Osteoblast (primary cell): Measurements from ENCODE around the gene TFB2M. TPM values are rescaled to one million over a fixed set of nuclear protein-coding genes. Genes with fewer than 3 reads are reported as not detected.
A peak's percentile ranks its signal among the peaks of the same experiment; 100 is the strongest.

Experiments used
- DNase-seq: peaks from one replicate; pipeline ENCODE4 v3.0.0; 2011; ENCODE audit warnings: low spot score, mixed read lengths; ENCODE audit not compliant: insufficient read length; ENCODE audit errors: missing footprints
- H2AFZ ChIP-seq: 2 replicates; pipeline ENCODE4 v1.6.0; 2011; ENCODE audit warnings: mild to moderate bottlenecking, low read length
- H3K27ac ChIP-seq: 2 replicates; pipeline ENCODE4 v1.5.1; 2011; ENCODE audit warnings: mild to moderate bottlenecking, low read depth, low read length, moderate library complexity
- H3K27me3 ChIP-seq: 2 replicates; pipeline ENCODE4 v1.6.0; 2012; ENCODE audit warnings: mild to moderate bottlenecking, control low read depth, inconsistent platforms, low read length, moderate library complexity; ENCODE audit not compliant: insufficient read depth
- H3K36me3 ChIP-seq: 2 replicates; pipeline ENCODE4 v1.5.1; 2011; ENCODE audit warnings: mild to moderate bottlenecking, low read length, control low read depth, moderate library complexity; ENCODE audit not compliant: insufficient read depth
- H3K4me1 ChIP-seq: 2 replicates; pipeline ENCODE4 v1.5.1; 2011; ENCODE audit warnings: mild to moderate bottlenecking, low read length, control low read depth, moderate library complexity; ENCODE audit not compliant: insufficient read depth
- H3K4me2 ChIP-seq: 2 replicates; pipeline ENCODE4 v1.6.0; 2011; ENCODE audit warnings: mild to moderate bottlenecking, low read length; ENCODE audit not compliant: insufficient read depth
- H3K4me3 ChIP-seq: fragments of 200-600 bp; sonication (generic); 3 replicates; pipeline ENCODE4 v1.5.1; 2012; ENCODE audit warnings: mild to moderate bottlenecking, low read length, inconsistent platforms; ENCODE audit not compliant: insufficient read depth
- H3K79me2 ChIP-seq: 2 replicates; pipeline ENCODE4 v1.6.0; 2012; ENCODE audit warnings: mild to moderate bottlenecking, low read length, control low read depth, inconsistent platforms; ENCODE audit not compliant: insufficient read depth
- H3K9me3 ChIP-seq: 2 replicates; pipeline ENCODE4 v1.5.1; 2011; ENCODE audit warnings: low read depth, low read length, control low read depth
- H4K20me1 ChIP-seq: 2 replicates; pipeline ENCODE4 v1.6.0; 2012; ENCODE audit warnings: mild to moderate bottlenecking, low read length, control low read depth; ENCODE audit not compliant: insufficient read depth
- CTCF ChIP-seq: IDR thresholded peaks from 2 replicates; pipeline ENCODE4 v1.5.1; 2011; ENCODE audit warnings: mild to moderate bottlenecking, low read depth, low read length, moderate library complexity; ENCODE audit errors: extremely low read depth
- total RNA-seq: library from RNA; depleted of rRNA; stranded (reverse); fragments of >200 nt; gene quantifications from 2 replicates; pipeline ENCODE4 v1.2.3, GENCODE V29; 2012

The TFB2M gene
- total RNA-seq, 1 donor, result 19.5 TPM

- no peaks in the 10 kb centered on the region for H4K20me1 ChIP-seq
- TF ChIP-seq CTCF, result no peak
- no peak overlapping the region for H2AFZ ChIP-seq
- DNase-seq, result no peak
- H3K4me2 ChIP-seq, result no peak overlapping the region
- no peaks in the 10 kb centered on the region for H3K27me3 ChIP-seq
- peaks cover 40% of the 10 kb centered on the region for H3K4me1 ChIP-seq
- H3K4me3 ChIP-seq, result no peak overlapping the region
- H3K9me3 ChIP-seq, result no peaks in the 10 kb centered on the region
- H3K79me2 ChIP-seq, result peaks cover 78% of the 10 kb centered on the region
- H3K36me3 ChIP-seq, result peaks cover 14% of the 10 kb centered on the region
- no peak overlapping the region for H3K27ac ChIP-seq
These were observed 29.1 kb upstream of the TFB2M start for GRCh38 chr1:246595146-246595545.

GRCh38 chr1:246592695-246593094 lies 26.6 kb upstream of the TFB2M start:
- Histone ChIP-seq H3K79me2 (peaks cover 62% of the 10 kb centered on the region), H2AFZ (no peak overlapping the region), H3K27ac (peak overlapping the region; percentile 85), H4K20me1 (no peaks in the 10 kb centered on the region), H3K9me3 (no peaks in the 10 kb centered on the region), H3K36me3 (peaks cover 14% of the 10 kb centered on the region), H3K4me2 (peak overlapping the region; percentile 76), H3K27me3 (no peaks in the 10 kb centered on the region), H3K4me1 (peaks cover 52% of the 10 kb centered on the region), H3K4me3 (no peak overlapping the region)
- no peak for TF ChIP-seq CTCF
- peak; percentile 88 for DNase-seq

GRCh38 chr1:246591958-246592357 lies 25.9 kb upstream of the TFB2M start:
- peaks cover 14% of the 10 kb centered on the region for H3K36me3 ChIP-seq
- H3K27ac ChIP-seq, result peak overlapping the region; percentile 85
- no peaks in the 10 kb centered on the region for H3K27me3 ChIP-seq
- H3K4me1 ChIP-seq, result peaks cover 55% of the 10 kb centered on the region
- H3K9me3 ChIP-seq, result no peaks in the 10 kb centered on the region
- DNase-seq, result no peak
- no peak overlapping the region for H2AFZ ChIP-seq
- TF ChIP-seq CTCF, result no peak
- H3K4me2 ChIP-seq, result peak overlapping the region; percentile 76
- peaks cover 56% of the 10 kb centered on the region for H3K79me2 ChIP-seq
- H3K4me3 ChIP-seq, result no peak overlapping the region
- H4K20me1 ChIP-seq, result no peaks in the 10 kb centered on the region

GRCh38 chr1:246591504-246591903 lies 25.4 kb upstream of the TFB2M start:
- Histone ChIP-seq H4K20me1 (no peaks in the 10 kb centered on the region), H3K27me3 (no peaks in the 10 kb centered on the region), H3K27ac (peak overlapping the region; percentile 85), H3K4me3 (no peak overlapping the region), H3K36me3 (peaks cover 14% of the 10 kb centered on the region), H3K4me2 (no peak overlapping the region), H3K79me2 (peaks cover 55% of the 10 kb centered on the region), H3K4me1 (peaks cover 60% of the 10 kb centered on the region), H3K9me3 (no peaks in the 10 kb centered on the region), H2AFZ (no peak overlapping the region)
- DNase-seq, result no peak
- no peak for TF ChIP-seq CTCF
